Stimulated activated CD8-positive, alpha-beta memory T cell treated with anti-CD3 and anti-CD28 coated beads, Interleukin-7, amount 100 ng/mL, for 48 hours (primary cell): Measurements from ENCODE around the gene HDAC7.
A peak's percentile ranks its signal among the peaks of the same experiment; 100 is the strongest.

Source experiments
- DNase-seq, 2 donors: peaks; one replicate each; pipeline ENCODE4 v3.0.0-alpha.2; 2020; ENCODE audit warnings: low read depth in 1 of 2; ENCODE audit errors: extremely low read depth in 1 of 2

Gene HDAC7

GRCh38 chr12:47781479-47782371 is 38.0 kb downstream of the HDAC7 start:
- DNase-seq, result no peak

- no peak for DNase-seq
Observed at GRCh38 chr12:47779943-47780504, 39.7 kb downstream of the HDAC7 start.

- DNase-seq, result peak; percentile 75 to 81
Observed at GRCh38 chr12:47779301-47779942, 40.3 kb downstream of the HDAC7 start.

- no peak for DNase-seq
Observed at GRCh38 chr12:47778881-47779280, 40.8 kb downstream of the HDAC7 start.

GRCh38 chr12:47777741-47778558 is 41.8 kb downstream of the HDAC7 start:
- no peak for DNase-seq

- DNase-seq, result no peak
Observed at GRCh38 chr12:47777151-47777550, 42.6 kb downstream of the HDAC7 start.

- no peak for DNase-seq
Observed at GRCh38 chr12:47776471-47777143, 43.1 kb downstream of the HDAC7 start.

- DNase-seq, result no peak
Observed at GRCh38 chr12:47775100-47775911, 44.4 kb downstream of the HDAC7 start.

- DNase-seq, result no peak
Observed at GRCh38 chr12:47774663-47775062, 45.0 kb downstream of the HDAC7 start.

- DNase-seq, result no peak
Observed at GRCh38 chr12:47773858-47774580, 45.7 kb downstream of the HDAC7 start.

GRCh38 chr12:47773062-47773857 is 46.4 kb downstream of the HDAC7 start, which contains the start of gene SLC48A1:
Gene SLC48A1, plus strand, starts transcription at chr12:47773238. Its CDS starts 67 bp downstream, at chr12:47773305.
- DNase-seq, result peak; percentile 25 to 39

GRCh38 chr12:47772738-47773061 is 47.0 kb downstream of the HDAC7 start:
- DNase-seq, result no peak

- DNase-seq, result no peak
Observed at GRCh38 chr12:47772094-47772660, 47.5 kb downstream of the HDAC7 start.

- DNase-seq, result no peak
Observed at GRCh38 chr12:47771304-47771703, 48.4 kb downstream of the HDAC7 start.

- DNase-seq, result no peak
Observed at GRCh38 chr12:47770086-47770726, 49.5 kb downstream of the HDAC7 start.

- no peak for DNase-seq
Observed at GRCh38 chr12:47769234-47770085, 50.2 kb downstream of the HDAC7 start.
